ENCODE measurements around the gene CACNA1A. TPM values are rescaled to one million over a fixed set of nuclear protein-coding genes. Genes with fewer than 3 reads are reported as not detected.

Gene CACNA1A
- total RNA-seq, 1 experiment from 2014 or later = not detected

GRCh38 chr19:13241231-13242104 lies 264.8 kb downstream of the CACNA1A start:
- Histone ChIP-seq H3K79me2 (ENCODE audit: low read length) (no peaks in the 10 kb centered on the region), H3K36me3 (ENCODE audit: insufficient read depth, low read length) (no peaks in the 10 kb centered on the region), H3K4me1 (ENCODE audit: low read length) (peaks cover 5% of the 10 kb centered on the region), H3K27me3 (ENCODE audit: low read length) (no peaks in the 10 kb centered on the region), H3K9me2 (replicated peaks; ENCODE audit: insufficient read depth, low read length) (no peaks in the 10 kb centered on the region), H3K4me2 (ENCODE audit: low read depth, low read length, poor library complexity, severe bottlenecking) (no peak overlapping the region), H2AFZ (ENCODE audit: low read length) (no peak overlapping the region), H4K20me1 (ENCODE audit: insufficient read depth, low read depth, low read length) (no peaks in the 10 kb centered on the region), H3K27ac (ENCODE audit: low read length) (no peak overlapping the region), H3K9me3 (ENCODE audit: low read length) (no peaks in the 10 kb centered on the region), H3K9ac (ENCODE audit: low read length) (no peak overlapping the region), H3K4me3 (ENCODE audit: low read length) (no peak overlapping the region)
- DNase-seq = peak; percentile 78

GRCh38 chr19:13240312-13241022 lies 265.8 kb downstream of the CACNA1A start:
- no peaks in the 10 kb centered on the region for H3K9me2 ChIP-seq (replicated peaks; ENCODE audit: insufficient read depth, low read length)
- no peak overlapping the region for H3K27ac ChIP-seq (ENCODE audit: low read length)
- H3K9ac ChIP-seq (ENCODE audit: low read length) = no peak overlapping the region
- H3K36me3 ChIP-seq (ENCODE audit: insufficient read depth, low read length) = no peaks in the 10 kb centered on the region
- peaks cover 5% of the 10 kb centered on the region for H3K4me1 ChIP-seq (ENCODE audit: low read length)
- H4K20me1 ChIP-seq (ENCODE audit: insufficient read depth, low read depth, low read length) = no peaks in the 10 kb centered on the region
- no peaks in the 10 kb centered on the region for H3K9me3 ChIP-seq (ENCODE audit: low read length)
- no peak overlapping the region for H3K4me2 ChIP-seq (ENCODE audit: low read depth, low read length, poor library complexity, severe bottlenecking)
- no peak for DNase-seq
- H3K27me3 ChIP-seq (ENCODE audit: low read length) = no peaks in the 10 kb centered on the region
- H3K4me3 ChIP-seq (ENCODE audit: low read length) = no peak overlapping the region
- no peaks in the 10 kb centered on the region for H3K79me2 ChIP-seq (ENCODE audit: low read length)
- no peak overlapping the region for H2AFZ ChIP-seq (ENCODE audit: low read length)

GRCh38 chr19:13238891-13239534 lies 267.3 kb downstream of the CACNA1A start:
- H3K27ac ChIP-seq (ENCODE audit: low read length) = no peak overlapping the region
- no peaks in the 10 kb centered on the region for H3K36me3 ChIP-seq (ENCODE audit: insufficient read depth, low read length)
- H3K9ac ChIP-seq (ENCODE audit: low read length) = no peak overlapping the region
- H3K79me2 ChIP-seq (ENCODE audit: low read length) = no peaks in the 10 kb centered on the region
- no peaks in the 10 kb centered on the region for H3K9me3 ChIP-seq (ENCODE audit: low read length)
- no peaks in the 10 kb centered on the region for H3K27me3 ChIP-seq (ENCODE audit: low read length)
- H3K4me1 ChIP-seq (ENCODE audit: low read length) = peaks cover 13% of the 10 kb centered on the region
- no peak overlapping the region for H3K4me3 ChIP-seq (ENCODE audit: low read length)
- no peaks in the 10 kb centered on the region for H3K9me2 ChIP-seq (replicated peaks; ENCODE audit: insufficient read depth, low read length)
- no peak for DNase-seq
- no peak overlapping the region for H3K4me2 ChIP-seq (ENCODE audit: low read depth, low read length, poor library complexity, severe bottlenecking)
- no peak overlapping the region for H2AFZ ChIP-seq (ENCODE audit: low read length)
- no peaks in the 10 kb centered on the region for H4K20me1 ChIP-seq (ENCODE audit: insufficient read depth, low read depth, low read length)

GRCh38 chr19:13234518-13234917 lies 271.8 kb downstream of the CACNA1A start:
- no peaks in the 10 kb centered on the region for H3K27me3 ChIP-seq (ENCODE audit: low read length)
- no peaks in the 10 kb centered on the region for H3K9me2 ChIP-seq (replicated peaks; ENCODE audit: insufficient read depth, low read length)
- H3K4me2 ChIP-seq (ENCODE audit: low read depth, low read length, poor library complexity, severe bottlenecking) = peak overlapping the region; percentile 45
- no peaks in the 10 kb centered on the region for H4K20me1 ChIP-seq (ENCODE audit: insufficient read depth, low read depth, low read length)
- peak overlapping the region; percentile 51 for H3K9ac ChIP-seq (ENCODE audit: low read length)
- H3K36me3 ChIP-seq (ENCODE audit: insufficient read depth, low read length) = no peaks in the 10 kb centered on the region
- H3K4me1 ChIP-seq (ENCODE audit: low read length) = peaks cover 8% of the 10 kb centered on the region
- H3K27ac ChIP-seq (ENCODE audit: low read length) = no peak overlapping the region
- peak overlapping the region; percentile 97 for H2AFZ ChIP-seq (ENCODE audit: low read length)
- H3K79me2 ChIP-seq (ENCODE audit: low read length) = no peaks in the 10 kb centered on the region
- no peaks in the 10 kb centered on the region for H3K9me3 ChIP-seq (ENCODE audit: low read length)
- peak; percentile 84 for DNase-seq
- peak overlapping the region; percentile 37; the same call in 1 of the 2 replicates for H3K4me3 ChIP-seq (ENCODE audit: low read length)

GRCh38 chr19:13231663-13232062 lies 274.6 kb downstream of the CACNA1A start:
- Histone ChIP-seq H3K79me2 (ENCODE audit: low read length) (no peaks in the 10 kb centered on the region), H3K36me3 (ENCODE audit: insufficient read depth, low read length) (no peaks in the 10 kb centered on the region), H2AFZ (ENCODE audit: low read length) (no peak overlapping the region), H3K4me2 (ENCODE audit: low read depth, low read length, poor library complexity, severe bottlenecking) (no peak overlapping the region), H3K9me2 (replicated peaks; ENCODE audit: insufficient read depth, low read length) (no peaks in the 10 kb centered on the region), H3K4me3 (ENCODE audit: low read length) (no peak overlapping the region), H3K9ac (ENCODE audit: low read length) (no peak overlapping the region), H3K27me3 (ENCODE audit: low read length) (no peaks in the 10 kb centered on the region), H4K20me1 (ENCODE audit: insufficient read depth, low read depth, low read length) (no peaks in the 10 kb centered on the region), H3K4me1 (ENCODE audit: low read length) (peaks cover 8% of the 10 kb centered on the region), H3K9me3 (ENCODE audit: low read length) (no peaks in the 10 kb centered on the region), H3K27ac (ENCODE audit: low read length) (no peak overlapping the region)
- no peak for DNase-seq

- H3K9me3 ChIP-seq (ENCODE audit: low read length) = no peaks in the 10 kb centered on the region
These were observed 277.0 kb downstream of the CACNA1A start for GRCh38 chr19:13229246-13229645.

GRCh38 chr19:13228561-13228960 lies 277.7 kb downstream of the CACNA1A start:
- Histone ChIP-seq H4K20me1 (ENCODE audit: insufficient read depth, low read depth, low read length) (no peaks in the 10 kb centered on the region), H3K9me2 (replicated peaks; ENCODE audit: insufficient read depth, low read length) (no peaks in the 10 kb centered on the region), H3K4me3 (ENCODE audit: low read length) (no peak overlapping the region), H3K4me2 (ENCODE audit: low read depth, low read length, poor library complexity, severe bottlenecking) (no peak overlapping the region), H3K9me3 (ENCODE audit: low read length) (no peaks in the 10 kb centered on the region), H3K9ac (ENCODE audit: low read length) (no peak overlapping the region), H3K4me1 (ENCODE audit: low read length) (no peaks in the 10 kb centered on the region), H3K27me3 (ENCODE audit: low read length) (no peaks in the 10 kb centered on the region), H3K27ac (ENCODE audit: low read length) (no peak overlapping the region), H3K36me3 (ENCODE audit: insufficient read depth, low read length) (no peaks in the 10 kb centered on the region), H3K79me2 (ENCODE audit: low read length) (no peaks in the 10 kb centered on the region), H2AFZ (ENCODE audit: low read length) (no peak overlapping the region)
- peak; percentile 69 for DNase-seq

More at GRCh38 chr19:13229246-13229645, 277.0 kb downstream of the CACNA1A start:
- no peak overlapping the region for H2AFZ ChIP-seq (ENCODE audit: low read length)
- H3K4me3 ChIP-seq (ENCODE audit: low read length) = no peak overlapping the region
- H4K20me1 ChIP-seq (ENCODE audit: insufficient read depth, low read depth, low read length) = no peaks in the 10 kb centered on the region
- H3K9me2 ChIP-seq (replicated peaks; ENCODE audit: insufficient read depth, low read length) = no peaks in the 10 kb centered on the region
- no peaks in the 10 kb centered on the region for H3K4me1 ChIP-seq (ENCODE audit: low read length)
- no peak overlapping the region for H3K27ac ChIP-seq (ENCODE audit: low read length)
- H3K27me3 ChIP-seq (ENCODE audit: low read length) = no peaks in the 10 kb centered on the region
- H3K36me3 ChIP-seq (ENCODE audit: insufficient read depth, low read length) = no peaks in the 10 kb centered on the region
- H3K79me2 ChIP-seq (ENCODE audit: low read length) = no peaks in the 10 kb centered on the region
- DNase-seq = no peak
- no peak overlapping the region for H3K9ac ChIP-seq (ENCODE audit: low read length)
- no peak overlapping the region for H3K4me2 ChIP-seq (ENCODE audit: low read depth, low read length, poor library complexity, severe bottlenecking)

- Histone ChIP-seq H3K9me3 (ENCODE audit: low read length) (no peaks in the 10 kb centered on the region), H3K4me1 (ENCODE audit: low read length) (no peaks in the 10 kb centered on the region), H3K79me2 (ENCODE audit: low read length) (no peaks in the 10 kb centered on the region), H2AFZ (ENCODE audit: low read length) (no peak overlapping the region), H3K27ac (ENCODE audit: low read length) (no peak overlapping the region), H3K9ac (ENCODE audit: low read length) (no peak overlapping the region), H4K20me1 (ENCODE audit: insufficient read depth, low read depth, low read length) (no peaks in the 10 kb centered on the region), H3K27me3 (ENCODE audit: low read length) (no peaks in the 10 kb centered on the region), H3K4me3 (ENCODE audit: low read length) (no peak overlapping the region), H3K4me2 (ENCODE audit: low read depth, low read length, poor library complexity, severe bottlenecking) (no peak overlapping the region), H3K36me3 (ENCODE audit: insufficient read depth, low read length) (no peaks in the 10 kb centered on the region), H3K9me2 (replicated peaks; ENCODE audit: insufficient read depth, low read length) (no peaks in the 10 kb centered on the region)
- DNase-seq = no peak
These were observed 279.3 kb downstream of the CACNA1A start for GRCh38 chr19:13226983-13227382.
